Mammary epithelial cell (primary cell): ENCODE data around the gene SPTLC1.

Experiments used
- EZH2 ChIP-seq: IDR thresholded peaks from 2 replicates; pipeline ENCODE4 v1.6.1; 2012; ENCODE audit warnings: low read length, inconsistent platforms, borderline replicate concordance
- TF ChIP-seq, protein P1 (sequence below), 2 donors: IDR thresholded peaks in 1 of 2; conservative IDR thresholded peaks in 1 of 2; 2 replicates each; pipeline ENCODE4 v1.5.1; 2011 to 2012; ENCODE audit warnings: inconsistent platforms in 2 of 2, low read length in 2 of 2, mild to moderate bottlenecking in 2 of 2, control low read depth in 1 of 2, low read depth in 1 of 2; ENCODE audit not compliant: insufficient read depth in 1 of 2; ENCODE audit errors: extremely low read depth in 1 of 2

GRCh38 chr9:92026206-92027002, 88.8 kb downstream of the SPTLC1 start:
- no peak for TF ChIP-seq EZH2
- TF ChIP-seq, protein P1, sequence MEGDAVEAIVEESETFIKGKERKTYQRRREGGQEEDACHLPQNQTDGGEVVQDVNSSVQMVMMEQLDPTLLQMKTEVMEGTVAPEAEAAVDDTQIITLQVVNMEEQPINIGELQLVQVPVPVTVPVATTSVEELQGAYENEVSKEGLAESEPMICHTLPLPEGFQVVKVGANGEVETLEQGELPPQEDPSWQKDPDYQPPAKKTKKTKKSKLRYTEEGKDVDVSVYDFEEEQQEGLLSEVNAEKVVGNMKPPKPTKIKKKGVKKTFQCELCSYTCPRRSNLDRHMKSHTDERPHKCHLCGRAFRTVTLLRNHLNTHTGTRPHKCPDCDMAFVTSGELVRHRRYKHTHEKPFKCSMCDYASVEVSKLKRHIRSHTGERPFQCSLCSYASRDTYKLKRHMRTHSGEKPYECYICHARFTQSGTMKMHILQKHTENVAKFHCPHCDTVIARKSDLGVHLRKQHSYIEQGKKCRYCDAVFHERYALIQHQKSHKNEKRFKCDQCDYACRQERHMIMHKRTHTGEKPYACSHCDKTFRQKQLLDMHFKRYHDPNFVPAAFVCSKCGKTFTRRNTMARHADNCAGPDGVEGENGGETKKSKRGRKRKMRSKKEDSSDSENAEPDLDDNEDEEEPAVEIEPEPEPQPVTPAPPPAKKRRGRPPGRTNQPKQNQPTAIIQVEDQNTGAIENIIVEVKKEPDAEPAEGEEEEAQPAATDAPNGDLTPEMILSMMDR (conservative IDR thresholded peaks at IDR 0.05 in 1 of 2, IDR thresholded peaks at IDR 0.05 in 1 of 2; ENCODE audit: extremely low read depth in 1 of 2, insufficient read depth in 1 of 2, low read depth in 1 of 2, low read length in 2 of 2): no peak
